ENCODE results near the gene SFMBT1.

- TF ChIP-seq CTCF (IDR thresholded peaks at IDR 0.05): no peak
- no peak for TF ChIP-seq MYC (IDR thresholded peaks at IDR 0.05; ENCODE audit: borderline replicate concordance, low read length)
- no peak for TF ChIP-seq PBX3 (IDR thresholded peaks at IDR 0.05)
- no peak for TF ChIP-seq NPAS2 (CRISPR knock-in tag; IDR thresholded peaks at IDR 0.05; ENCODE audit: borderline replicate concordance)
- no peak for TF ChIP-seq ZC3H11A (IDR thresholded peaks at IDR 0.05)
- no peak for TF ChIP-seq KDM5A (IDR thresholded peaks at IDR 0.05)
Observed at GRCh38 chr3:52865994-52866393, 179.9 kb downstream of the SFMBT1 start.
